K562 (cell line): ENCODE measurements around the gene ENDOG. TPM values are rescaled to one million over a fixed set of nuclear protein-coding genes. Genes with fewer than 3 reads are reported as not detected.

ENCODE experiments used
- polyA plus RNA-seq, 8 experiments: library from polyadenylated mRNA; depleted of rRNA in 4 of 8; stranded (reverse) in 5 of 8; unstranded in 3 of 8; fragments of >200 nt; fragmentation: Nextera tagmentation in 2 of 8; fragmentation: Illumina TruSeq in 1 of 8; extraction: Ambion mirVana in 2 of 8; extraction: Trizol in 1 of 8; gene quantifications; 2 replicates each; pipeline versions ENCODE4 v1.2.1 to v1.2.3, GENCODE V29; 2011 to 2014; ENCODE audit warnings: inconsistent platforms in 1 of 8, missing spikeins in 1 of 8
- total RNA-seq, 7 experiments: library from RNA; depleted of rRNA in 6 of 7; stranded (reverse); fragments of >200 nt in 6 of 7; fragmentation: Illumina TruSeq in 2 of 7; extraction: Trizol in 2 of 7; gene quantifications; 2 replicates each; pipeline versions ENCODE4 v1.2.1 to v1.2.3, GENCODE V29; 2011 to 2021; ENCODE audit warnings: low replicate concordance in 1 of 7

ENDOG gene
- total and polyA plus RNA-seq, 9 of the 15 experiments (the other 6 are each of a cell fraction or from before 2014, with no cell fraction given), result 1.2 to 91.0 (median 25.5) TPM

Other genes with a start within 250 kb of the ENDOG start
Only the 7 nearest of the 14 such genes appear.
- 38.0 and 57.7 TPM in 2 replicates for gene ZDHHC12, start 94.4 kb upstream of the ENDOG start, total RNA-seq (2014; rRNA removed)
- gene ZDHHC12, start 94.4 kb upstream of the ENDOG start, total RNA-seq (2014; rRNA removed; fragmentation: Illumina TruSeq; extraction: Trizol), result 1.1 and 1.9 TPM in 2 replicates
- gene ZDHHC12, start 94.4 kb upstream of the ENDOG start, total RNA-seq (2015; rRNA removed; fragmentation: Illumina TruSeq; extraction: Trizol), result 18.7 and 19.1 TPM in 2 replicates
- 28.7 and 30.3 TPM in 2 replicates for gene ZDHHC12, start 94.4 kb upstream of the ENDOG start, total RNA-seq (2021)
- gene ZDHHC12, start 94.4 kb upstream of the ENDOG start, polyA plus RNA-seq (2011; rRNA removed), result 13.8 and 24.8 TPM in 2 replicates
- gene ZDHHC12, start 94.4 kb upstream of the ENDOG start, polyA plus RNA-seq (2014; fragmentation: Illumina TruSeq; extraction: Trizol), result 6.8 and 27.8 TPM in 2 replicates
- 1 to 10 TPM in 1 of 2 experiments, under 1 TPM in 1; 0.21 to 4.3 TPM for gene ZDHHC12, start 94.4 kb upstream of the ENDOG start, polyA plus RNA-seq (2014; fragmentation: Nextera tagmentation; extraction: Ambion mirVana)
- gene ZDHHC12, start 94.4 kb upstream of the ENDOG start, polyA plus RNA-seq (2014; rRNA removed), result 31.7 TPM in 2 replicates
- gene ZER1, start 46.6 kb upstream of the ENDOG start, total RNA-seq (2014; rRNA removed), result 6.8 and 8.4 TPM in 2 replicates
- 2.0 and 2.3 TPM in 2 replicates for gene ZER1, start 46.6 kb upstream of the ENDOG start, total RNA-seq (2014; rRNA removed; fragmentation: Illumina TruSeq; extraction: Trizol)
- gene ZER1, start 46.6 kb upstream of the ENDOG start, total RNA-seq (2015; rRNA removed; fragmentation: Illumina TruSeq; extraction: Trizol), result 3.8 and 4.0 TPM in 2 replicates
- gene ZER1, start 46.6 kb upstream of the ENDOG start, total RNA-seq (2021), result 9.7 and 10.1 TPM in 2 replicates
- 6.5 and 14.3 TPM in 2 replicates for gene ZER1, start 46.6 kb upstream of the ENDOG start, polyA plus RNA-seq (2011; rRNA removed)
- 6.2 and 8.6 TPM in 2 replicates for gene ZER1, start 46.6 kb upstream of the ENDOG start, polyA plus RNA-seq (2014; fragmentation: Illumina TruSeq; extraction: Trizol)
- under 1 TPM; 0.07 to 0.22 TPM for gene ZER1, start 46.6 kb upstream of the ENDOG start, polyA plus RNA-seq (2014; fragmentation: Nextera tagmentation; extraction: Ambion mirVana)
- gene ZER1, start 46.6 kb upstream of the ENDOG start, polyA plus RNA-seq (2014; rRNA removed), result 7.1 and 10.7 TPM in 2 replicates
- 9.9 and 16.6 TPM in 2 replicates for gene TBC1D13, start 31.2 kb upstream of the ENDOG start, total RNA-seq (2014; rRNA removed)
- gene TBC1D13, start 31.2 kb upstream of the ENDOG start, total RNA-seq (2014; rRNA removed; fragmentation: Illumina TruSeq; extraction: Trizol), result 8.0 and 10.5 TPM in 2 replicates
- 11.4 TPM in 2 replicates for gene TBC1D13, start 31.2 kb upstream of the ENDOG start, total RNA-seq (2015; rRNA removed; fragmentation: Illumina TruSeq; extraction: Trizol)
- 24.4 and 27.5 TPM in 2 replicates for gene TBC1D13, start 31.2 kb upstream of the ENDOG start, total RNA-seq (2021)
- 21.7 and 24.9 TPM in 2 replicates for gene TBC1D13, start 31.2 kb upstream of the ENDOG start, polyA plus RNA-seq (2011; rRNA removed)
- gene TBC1D13, start 31.2 kb upstream of the ENDOG start, polyA plus RNA-seq (2014; fragmentation: Illumina TruSeq; extraction: Trizol), result 28.7 and 30.5 TPM in 2 replicates
- 1 to 10 TPM; 2.3 to 3.0 TPM for gene TBC1D13, start 31.2 kb upstream of the ENDOG start, polyA plus RNA-seq (2014; fragmentation: Nextera tagmentation; extraction: Ambion mirVana)
- gene TBC1D13, start 31.2 kb upstream of the ENDOG start, polyA plus RNA-seq (2014; rRNA removed), result 14.3 and 18.6 TPM in 2 replicates
- gene SPOUT1, start 11.3 kb downstream of the ENDOG start, total RNA-seq (2014; rRNA removed), result 42.9 and 51.1 TPM in 2 replicates
- 12.1 and 20.6 TPM in 2 replicates for gene SPOUT1, start 11.3 kb downstream of the ENDOG start, total RNA-seq (2014; rRNA removed; fragmentation: Illumina TruSeq; extraction: Trizol)
- gene SPOUT1, start 11.3 kb downstream of the ENDOG start, total RNA-seq (2015; rRNA removed; fragmentation: Illumina TruSeq; extraction: Trizol), result 29.5 and 33.6 TPM in 2 replicates
- 121 and 133 TPM in 2 replicates for gene SPOUT1, start 11.3 kb downstream of the ENDOG start, total RNA-seq (2021)
- 50.5 and 79.2 TPM in 2 replicates for gene SPOUT1, start 11.3 kb downstream of the ENDOG start, polyA plus RNA-seq (2011; rRNA removed)
- gene SPOUT1, start 11.3 kb downstream of the ENDOG start, polyA plus RNA-seq (2014; fragmentation: Illumina TruSeq; extraction: Trizol), result 37.4 and 49.5 TPM in 2 replicates
- gene SPOUT1, start 11.3 kb downstream of the ENDOG start, polyA plus RNA-seq (2014; fragmentation: Nextera tagmentation; extraction: Ambion mirVana), result 10 to 100 TPM; 10.6 to 13.2 TPM
- gene SPOUT1, start 11.3 kb downstream of the ENDOG start, polyA plus RNA-seq (2014; rRNA removed), result 45.2 and 71.9 TPM in 2 replicates
- 11.1 and 16.0 TPM in 2 replicates for gene KYAT1, start 63.5 kb downstream of the ENDOG start, total RNA-seq (2014; rRNA removed)
- 6.5 and 8.8 TPM in 2 replicates for gene KYAT1, start 63.5 kb downstream of the ENDOG start, total RNA-seq (2014; rRNA removed; fragmentation: Illumina TruSeq; extraction: Trizol)
- 8.5 and 9.2 TPM in 2 replicates for gene KYAT1, start 63.5 kb downstream of the ENDOG start, total RNA-seq (2015; rRNA removed; fragmentation: Illumina TruSeq; extraction: Trizol)
- gene KYAT1, start 63.5 kb downstream of the ENDOG start, total RNA-seq (2021), result 11.7 and 14.7 TPM in 2 replicates
- gene KYAT1, start 63.5 kb downstream of the ENDOG start, polyA plus RNA-seq (2011; rRNA removed), result 16.1 and 20.2 TPM in 2 replicates
- 13.4 and 14.8 TPM in 2 replicates for gene KYAT1, start 63.5 kb downstream of the ENDOG start, polyA plus RNA-seq (2014; fragmentation: Illumina TruSeq; extraction: Trizol)
- 10 to 100 TPM in 1 of 2 experiments, 1 to 10 TPM in 1; 6.4 to 11.0 TPM for gene KYAT1, start 63.5 kb downstream of the ENDOG start, polyA plus RNA-seq (2014; fragmentation: Nextera tagmentation; extraction: Ambion mirVana)
- 16.8 and 21.8 TPM in 2 replicates for gene KYAT1, start 63.5 kb downstream of the ENDOG start, polyA plus RNA-seq (2014; rRNA removed)
- gene LRRC8A, start 63.6 kb downstream of the ENDOG start, total RNA-seq (2014; rRNA removed), result 15.3 and 17.2 TPM in 2 replicates
- gene LRRC8A, start 63.6 kb downstream of the ENDOG start, total RNA-seq (2014; rRNA removed; fragmentation: Illumina TruSeq; extraction: Trizol), result 5.5 and 6.4 TPM in 2 replicates
- gene LRRC8A, start 63.6 kb downstream of the ENDOG start, total RNA-seq (2015; rRNA removed; fragmentation: Illumina TruSeq; extraction: Trizol), result 8.4 TPM in 2 replicates
- gene LRRC8A, start 63.6 kb downstream of the ENDOG start, total RNA-seq (2021), result 23.5 and 24.7 TPM in 2 replicates
- 8.9 and 11.5 TPM in 2 replicates for gene LRRC8A, start 63.6 kb downstream of the ENDOG start, polyA plus RNA-seq (2011; rRNA removed)
- 14.0 and 19.8 TPM in 2 replicates for gene LRRC8A, start 63.6 kb downstream of the ENDOG start, polyA plus RNA-seq (2014; fragmentation: Illumina TruSeq; extraction: Trizol)
- 1 to 10 TPM; 2.9 to 3.5 TPM for gene LRRC8A, start 63.6 kb downstream of the ENDOG start, polyA plus RNA-seq (2014; fragmentation: Nextera tagmentation; extraction: Ambion mirVana)
- gene LRRC8A, start 63.6 kb downstream of the ENDOG start, polyA plus RNA-seq (2014; rRNA removed), result 13.4 and 15.4 TPM in 2 replicates
- gene PHYHD1, start 102.5 kb downstream of the ENDOG start, total RNA-seq (2014; rRNA removed), result 0.49 and 1.3 TPM in 2 replicates
- gene PHYHD1, start 102.5 kb downstream of the ENDOG start, total RNA-seq (2014; rRNA removed; fragmentation: Illumina TruSeq; extraction: Trizol), result 0.45 and 0.69 TPM in 2 replicates
- 0.36 and 0.79 TPM in 2 replicates for gene PHYHD1, start 102.5 kb downstream of the ENDOG start, total RNA-seq (2015; rRNA removed; fragmentation: Illumina TruSeq; extraction: Trizol)
- gene PHYHD1, start 102.5 kb downstream of the ENDOG start, total RNA-seq (2021), result 0.58 and 0.66 TPM in 2 replicates
- 1.2 and 2.1 TPM in 2 replicates for gene PHYHD1, start 102.5 kb downstream of the ENDOG start, polyA plus RNA-seq (2011; rRNA removed)
- gene PHYHD1, start 102.5 kb downstream of the ENDOG start, polyA plus RNA-seq (2014; fragmentation: Illumina TruSeq; extraction: Trizol), result 0.80 and 1.0 TPM in 2 replicates
- 1 to 10 TPM in 1 of 2 experiments, under 1 TPM in 1; 0.80 to 1.0 TPM for gene PHYHD1, start 102.5 kb downstream of the ENDOG start, polyA plus RNA-seq (2014; fragmentation: Nextera tagmentation; extraction: Ambion mirVana)
- gene PHYHD1, start 102.5 kb downstream of the ENDOG start, polyA plus RNA-seq (2014; rRNA removed), result 0.32 and 0.91 TPM in 2 replicates